G401 (cell line): ENCODE measurements around the gene OPCML. TPM values are rescaled to one million over a fixed set of nuclear protein-coding genes. Genes with fewer than 3 reads are reported as not detected.

Experiments
- DNase-seq: peaks from one replicate; pipeline ENCODE4 v3.0.0-alpha.2; 2015; ENCODE audit warnings: low spot score
- in situ Hi-C: cut with HindIII; loops from 2 replicates; pipeline ENCODE4 v1.10.0; 2016; ENCODE audit warnings: low sequenced_read_pairs, mixed read lengths
- total RNA-seq: library from RNA; depleted of rRNA; stranded (reverse); fragments of >200 nt; shearing (Covaris generic); gene quantifications from 2 replicates; pipeline ENCODE4 v1.2.3, GENCODE V29; 2014

The OPCML gene
- total RNA-seq, 1 experiment from 2014 or later, result not detected

- in situ Hi-C loops, result no loop called here
- peak; percentile 80 for DNase-seq
Measured at GRCh38 chr11:132910011-132910760, 622.1 kb downstream of the OPCML start.

- peak; percentile 82 for DNase-seq
- in situ Hi-C loops, result no loop called here
Measured at GRCh38 chr11:132909021-132909606, 623.2 kb downstream of the OPCML start.

GRCh38 chr11:132908414-132908810 is 623.9 kb downstream of the OPCML start:
- no peak for DNase-seq
- in situ Hi-C loops, result no loop called here

- in situ Hi-C loops, result no loop called here
- no peak for DNase-seq
Measured at GRCh38 chr11:132907651-132908413, 624.5 kb downstream of the OPCML start.

GRCh38 chr11:132904607-132905006 is 627.7 kb downstream of the OPCML start:
- peak; percentile 97 for DNase-seq
- in situ Hi-C loops, result no loop called here

- in situ Hi-C loops, result no loop called here
- DNase-seq, result peak; percentile 68
Measured at GRCh38 chr11:132904091-132904490, 628.2 kb downstream of the OPCML start.

GRCh38 chr11:132901638-132902471 is 630.4 kb downstream of the OPCML start:
- peak; percentile 46 for DNase-seq
- in situ Hi-C loops, result no loop called here

GRCh38 chr11:132898676-132899075 is 633.6 kb downstream of the OPCML start:
- DNase-seq, result no peak
- in situ Hi-C loops, result no loop called here

GRCh38 chr11:132898021-132898420 is 634.3 kb downstream of the OPCML start:
- DNase-seq, result peak; percentile 99
- in situ Hi-C loops, result no loop called here

GRCh38 chr11:132895340-132895739 is 637.0 kb downstream of the OPCML start:
- DNase-seq, result no peak
- in situ Hi-C loops, result no loop called here

- in situ Hi-C loops, result no loop called here
Measured at GRCh38 chr11:132894606-132895005, 637.7 kb downstream of the OPCML start.

GRCh38 chr11:132892876-132893275 is 639.4 kb downstream of the OPCML start:
- in situ Hi-C loops, result no loop called here
- no peak for DNase-seq

More at GRCh38 chr11:132894606-132895005, 637.7 kb downstream of the OPCML start:
- DNase-seq, result no peak

GRCh38 chr11:132888226-132888625 is 644.1 kb downstream of the OPCML start:
- no peak for DNase-seq
- in situ Hi-C loops, result no loop called here

- no peak for DNase-seq
- in situ Hi-C loops, result no loop called here
Measured at GRCh38 chr11:132886335-132886734, 646.0 kb downstream of the OPCML start.

- in situ Hi-C loops, result no loop called here
- DNase-seq, result no peak
Measured at GRCh38 chr11:132883241-132883640, 649.1 kb downstream of the OPCML start.

GRCh38 chr11:132881622-132882021 is 650.7 kb downstream of the OPCML start:
- in situ Hi-C loops, result no loop called here
- no peak for DNase-seq

- in situ Hi-C loops, result no loop called here
- DNase-seq, result no peak
Measured at GRCh38 chr11:132878111-132878510, 654.2 kb downstream of the OPCML start.

GRCh38 chr11:132876705-132877104 is 655.6 kb downstream of the OPCML start:
- no peak for DNase-seq
- in situ Hi-C loops, result no loop called here

GRCh38 chr11:132876239-132876638 is 656.1 kb downstream of the OPCML start:
- no peak for DNase-seq
- in situ Hi-C loops, result no loop called here
